Measurements from ENCODE around the gene IL24.
A peak's percentile ranks its signal among the peaks of the same experiment; 100 is the strongest.

IL24 gene

DNA sequence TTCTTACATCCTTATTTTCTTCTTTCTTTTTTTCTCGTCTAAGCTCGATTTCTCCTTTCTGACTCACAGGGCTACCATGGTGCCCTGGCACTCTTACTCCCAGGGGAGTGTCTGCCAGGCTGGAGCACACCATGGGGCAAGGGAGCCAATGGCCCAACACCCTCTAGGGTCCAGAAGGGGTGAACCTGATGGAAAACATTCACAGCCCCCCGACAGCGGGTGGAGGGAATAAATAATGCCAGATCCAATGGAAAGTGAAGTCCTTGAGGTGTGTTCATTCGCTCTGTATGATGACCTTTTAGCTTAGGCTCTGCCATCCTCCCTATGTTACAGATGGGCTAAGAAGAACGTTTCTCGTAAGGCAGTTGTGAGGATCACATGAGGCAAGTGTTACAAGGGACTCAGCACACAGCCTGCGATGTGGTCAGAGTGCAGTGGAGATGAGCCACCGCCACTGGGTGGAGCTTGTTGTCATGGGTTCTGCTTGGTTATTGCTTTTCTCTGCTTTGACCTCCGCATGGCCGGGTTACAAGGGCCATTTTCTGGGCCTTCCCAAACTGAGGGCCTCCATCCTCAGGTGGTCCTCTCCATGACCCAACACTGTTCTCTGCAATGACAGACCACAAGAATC, 28.0 kb downstream of the IL24 start:
- DNase-seq (ENCODE audit: low read depth), result peak; percentile 55

- DNase-seq (ENCODE audit: low read depth), result no peak
Observed at GRCh38 chr1:206926286-206926685, 29.0 kb downstream of the IL24 start.

DNA sequence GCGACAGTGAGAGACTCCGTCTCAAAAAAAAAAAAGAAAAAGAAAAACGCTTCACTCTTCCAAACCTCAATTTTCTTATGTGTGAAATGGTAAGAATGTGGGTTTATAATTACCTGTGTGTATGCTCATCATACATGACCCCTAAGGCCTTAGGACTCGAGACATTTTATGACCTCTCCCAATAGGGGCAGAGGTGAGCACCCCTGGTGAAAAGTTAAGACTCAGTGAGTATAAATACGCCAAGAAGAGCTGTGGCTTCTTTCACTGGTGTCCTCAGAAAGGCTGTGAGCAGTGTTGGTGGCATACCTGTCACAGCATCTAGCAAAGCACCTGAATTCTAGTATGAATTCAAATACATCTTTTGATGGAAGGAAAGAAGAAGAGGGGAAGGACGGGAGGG, 32.3 kb downstream of the IL24 start:
- no peak for DNase-seq (ENCODE audit: low read depth)

GRCh38 chr1:206930210-206930798, 33.1 kb downstream of the IL24 start:
- no peak for DNase-seq (ENCODE audit: low read depth)

- no peak for DNase-seq (ENCODE audit: low read depth)
Observed at GRCh38 chr1:206931709-206932108, 34.5 kb downstream of the IL24 start.

DNA sequence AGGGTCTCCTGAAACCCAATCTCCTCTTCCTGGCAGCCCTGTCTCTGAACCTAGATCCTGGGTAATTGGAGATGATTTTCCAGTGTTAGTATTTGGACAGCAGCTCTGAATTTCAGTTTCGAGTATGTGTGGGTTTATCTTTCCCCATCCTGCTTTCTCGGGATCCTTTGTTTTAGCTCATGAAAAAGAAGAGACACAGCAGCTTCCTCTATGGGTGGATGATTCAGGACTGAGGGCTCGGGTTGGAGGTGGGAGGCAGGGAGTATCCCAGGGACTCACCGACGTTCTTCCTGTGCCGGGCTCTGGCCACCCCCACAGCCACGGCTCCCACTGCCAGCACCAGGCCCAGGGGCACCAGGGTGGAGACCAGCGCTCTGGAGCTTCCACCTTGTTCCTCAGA, 34.9 kb downstream of the IL24 start:
- no peak for DNase-seq (ENCODE audit: low read depth)

- DNase-seq (ENCODE audit: low read depth), result peak; percentile 46
Observed at GRCh38 chr1:206933333-206933945, 36.2 kb downstream of the IL24 start.

DNA sequence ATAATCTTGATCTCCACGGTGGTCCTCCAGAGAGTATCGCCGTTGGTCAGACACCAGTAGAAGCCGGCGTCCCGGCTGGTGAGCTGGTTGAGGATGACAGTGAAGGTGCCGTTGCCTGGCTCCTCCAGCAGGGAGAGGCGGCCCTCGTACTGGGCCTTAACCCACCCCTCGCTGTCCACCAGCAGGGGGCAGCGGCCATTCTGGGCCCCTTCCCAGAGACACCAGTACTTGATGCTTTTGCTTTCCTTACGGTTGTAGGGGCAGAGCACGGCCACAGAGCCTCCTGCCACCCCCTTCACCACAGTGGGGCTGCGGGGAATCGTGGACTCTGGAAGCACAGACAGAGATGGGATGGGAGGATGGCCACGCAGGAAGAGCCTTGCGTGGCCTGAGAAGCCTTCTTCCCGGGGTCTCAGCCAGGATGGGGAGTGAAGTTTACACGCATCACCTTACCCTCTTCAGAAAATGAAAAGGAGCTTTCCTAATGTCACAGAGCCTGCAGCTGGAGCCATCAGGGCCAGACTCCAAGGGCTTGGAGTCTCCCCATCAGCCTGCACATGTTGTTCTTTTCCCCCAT, 38.3 kb downstream of the IL24 start:
- DNase-seq (ENCODE audit: low read depth), result no peak

GRCh38 chr1:206937425-206937824, 40.2 kb downstream of the IL24 start:
- no peak for DNase-seq (ENCODE audit: low read depth)

GRCh38 chr1:206939131-206939530, 41.9 kb downstream of the IL24 start:
- DNase-seq (ENCODE audit: low read depth), result no peak

GRCh38 chr1:206939841-206940587, 42.8 kb downstream of the IL24 start:
- no peak for DNase-seq (ENCODE audit: low read depth)

DNA sequence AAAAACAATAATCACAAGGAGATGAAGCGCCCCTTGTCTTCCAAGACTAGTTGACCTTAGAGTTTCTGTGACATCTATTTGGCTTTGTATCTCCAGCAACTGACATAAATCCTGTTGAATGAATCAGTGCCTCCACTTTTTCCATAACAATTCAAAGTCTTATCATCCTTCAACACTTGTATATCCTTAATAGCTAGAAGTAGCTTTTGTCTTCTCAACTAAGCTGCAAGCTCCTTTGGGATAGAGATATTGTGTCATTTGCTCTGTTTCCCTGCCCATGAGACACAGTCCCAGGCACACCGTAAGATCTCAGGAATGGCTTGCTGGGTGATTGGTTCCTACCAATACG, 43.3 kb downstream of the IL24 start:
- DNase-seq (ENCODE audit: low read depth), result no peak

GRCh38 chr1:206941766-206942418, 44.6 kb downstream of the IL24 start:
- no peak for DNase-seq (ENCODE audit: low read depth)

DNA sequence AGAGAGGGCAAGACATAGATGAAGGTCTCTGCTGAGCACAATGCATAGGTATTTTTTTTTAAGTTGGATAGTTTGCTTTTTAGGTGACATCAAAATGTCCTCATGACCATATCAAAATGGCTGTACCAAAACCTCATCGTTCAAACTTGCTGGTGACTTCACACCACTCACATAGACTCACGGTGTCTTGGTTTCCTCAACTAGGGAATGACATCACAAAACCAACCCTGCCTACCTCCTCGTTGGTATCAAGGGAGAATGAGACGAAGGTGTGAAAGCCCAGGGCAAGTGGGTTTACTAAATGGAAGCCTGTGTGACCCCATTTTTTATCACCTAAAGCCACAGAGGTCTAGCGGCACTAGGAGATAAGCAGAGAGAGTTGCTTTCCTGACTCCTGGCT, 47.5 kb downstream of the IL24 start:
- DNase-seq (ENCODE audit: low read depth), result no peak

DNA sequence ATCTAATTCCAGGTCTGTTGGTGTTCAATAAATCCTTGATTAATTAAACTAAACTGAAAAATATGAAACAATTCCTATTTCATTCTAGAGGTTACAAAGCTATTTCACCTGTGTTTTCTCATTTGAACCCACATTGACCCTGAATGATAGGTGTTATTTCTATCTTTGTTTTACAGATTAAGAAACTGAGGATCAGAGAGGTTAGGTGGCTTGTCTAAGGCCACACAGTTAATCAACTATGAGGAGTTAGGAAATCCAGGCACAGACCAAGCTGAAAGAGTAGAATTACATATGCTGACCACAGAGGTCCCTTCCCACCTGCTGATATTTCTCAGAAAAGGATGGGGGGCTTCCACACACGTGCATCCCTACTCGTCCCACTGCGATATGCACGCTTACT, 48.5 kb downstream of the IL24 start:
- no peak for DNase-seq (ENCODE audit: low read depth)

DNA sequence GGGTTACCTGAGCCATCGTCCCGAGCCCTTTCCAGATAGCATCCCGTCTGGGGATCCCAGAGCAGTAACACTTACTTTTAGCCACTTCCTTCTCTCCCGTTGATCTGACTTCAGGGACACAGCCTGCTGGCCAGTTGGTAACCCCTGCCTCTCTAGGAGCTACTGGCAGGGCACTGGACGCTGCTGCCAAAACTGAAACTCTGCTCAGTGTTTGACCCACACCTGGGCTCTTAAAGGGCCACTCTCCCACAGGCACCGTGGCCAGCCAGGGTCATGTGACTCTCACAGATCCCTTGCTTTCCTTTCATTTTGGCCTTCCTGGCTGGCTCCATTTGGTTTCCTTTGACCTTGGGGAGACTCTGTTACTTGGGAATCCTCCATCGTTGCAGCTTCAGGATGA, 49.0 kb downstream of the IL24 start, which contains the start of gene PIGR:
Gene PIGR (minus strand): TSS at position 206 of the 400 bp plus-strand sequence. CDS start 5,935 bp downstream, outside the sequence.
- DNase-seq (ENCODE audit: low read depth), result no peak

DNA sequence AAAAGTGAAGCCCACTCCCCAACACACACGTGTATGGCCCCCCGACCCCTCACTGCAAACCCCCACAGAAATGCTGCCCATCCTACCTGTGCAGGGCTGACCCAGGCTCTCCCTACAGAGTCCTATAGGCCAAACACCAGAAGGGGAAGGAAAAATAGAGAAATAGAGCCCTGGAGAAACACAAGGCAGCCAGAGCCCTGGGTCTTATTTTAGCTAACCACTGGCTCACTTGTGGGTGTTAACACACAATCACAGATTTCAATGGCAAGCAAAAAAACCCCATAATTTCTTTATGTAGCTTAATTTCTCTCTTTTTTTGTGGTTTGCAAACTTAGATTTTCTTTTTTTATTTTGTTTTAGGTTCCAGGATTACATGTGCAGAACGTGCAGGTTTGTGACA, 50.0 kb downstream of the IL24 start:
- DNase-seq (ENCODE audit: low read depth), result no peak

DNA sequence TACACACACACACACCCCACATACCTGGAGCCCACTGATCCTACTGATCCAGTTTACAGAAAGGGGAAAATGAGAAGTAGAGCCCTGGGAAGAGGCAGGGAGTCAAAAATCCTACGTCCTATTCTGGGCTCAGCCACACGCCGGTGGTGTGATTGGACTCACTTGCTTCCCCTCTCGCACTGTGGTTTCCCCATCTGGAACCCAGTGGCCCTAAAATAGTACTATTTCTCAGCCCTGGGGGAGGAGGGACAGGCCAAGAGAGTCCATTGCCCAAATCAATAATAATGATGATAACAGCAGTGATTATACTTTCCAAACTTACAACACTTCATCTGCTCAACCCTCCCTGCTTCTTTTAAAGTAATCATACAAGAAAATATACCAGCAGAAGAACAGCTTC, 52.0 kb downstream of the IL24 start:
- no peak for DNase-seq (ENCODE audit: low read depth)

DNA sequence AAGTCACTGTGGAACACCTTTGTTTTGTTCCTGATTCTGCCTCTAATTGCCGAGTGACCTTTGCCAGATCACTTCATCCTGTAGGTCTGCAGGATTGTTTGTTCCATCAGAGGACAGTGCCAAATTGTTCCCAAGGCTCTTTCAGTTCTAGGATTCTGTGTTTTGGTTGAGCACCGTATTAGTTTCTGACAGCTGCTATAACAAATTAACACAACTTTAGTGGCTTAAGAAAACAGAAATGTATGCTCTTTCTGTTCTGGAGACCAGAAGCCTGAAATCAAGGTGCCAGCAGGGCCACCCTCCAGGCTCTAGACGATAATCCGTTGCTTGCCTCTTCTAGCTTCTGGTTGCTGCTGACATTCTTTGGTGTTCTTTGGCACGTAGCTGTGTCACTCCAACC, 52.4 kb downstream of the IL24 start:
- DNase-seq (ENCODE audit: low read depth), result no peak

DNA sequence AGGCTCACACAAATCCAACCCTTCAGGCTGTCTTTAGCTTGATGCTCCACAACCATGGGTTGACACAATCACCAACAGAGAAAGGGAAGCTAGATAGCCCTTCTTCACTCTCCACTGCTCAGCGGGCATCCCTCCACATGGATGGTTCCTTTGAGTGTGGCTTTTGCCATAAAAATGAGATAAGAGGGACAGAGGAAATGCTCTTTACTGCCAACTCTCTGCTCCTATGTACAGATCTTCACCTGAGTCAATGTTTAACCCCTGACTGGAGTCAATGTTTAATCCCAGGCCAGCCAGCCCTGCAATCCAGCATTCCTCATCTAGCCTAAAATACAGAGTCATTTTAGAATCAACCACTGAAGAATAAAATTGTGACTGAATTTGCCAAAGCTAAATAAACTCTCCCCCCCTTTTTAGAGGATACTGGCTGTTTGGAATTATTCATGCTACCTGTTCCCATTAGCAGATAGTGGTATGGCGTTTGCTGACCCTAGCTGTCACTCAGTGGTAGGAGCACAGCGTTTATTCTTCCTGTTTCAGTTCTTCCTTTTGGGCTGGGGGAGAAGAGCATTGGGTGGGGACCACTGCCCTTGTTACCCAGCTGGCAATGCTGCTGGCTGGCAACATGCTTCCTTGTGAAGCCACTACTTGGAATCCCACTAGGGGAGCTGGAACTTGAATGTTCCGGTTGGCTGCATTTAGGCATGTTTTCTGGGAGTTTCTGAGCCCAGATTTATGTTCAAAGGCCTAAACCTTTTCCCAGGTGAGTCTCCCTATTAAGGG, 54.3 kb downstream of the IL24 start:
- DNase-seq (ENCODE audit: low read depth), result no peak

GRCh38 chr1:206952171-206952570, 54.9 kb downstream of the IL24 start:
- no peak for DNase-seq (ENCODE audit: low read depth)

Measured in stimulated activated CD8-positive, alpha-beta memory T cell treated with anti-CD3 and anti-CD28 coated beads, Interleukin-12 subunit alpha, Interleukin-12 subunit beta, amount 100 ng/mL, for 4 hours (primary cell).